ENCODE results near the gene AATK. TPM values are rescaled to one million over a fixed set of nuclear protein-coding genes. Genes with fewer than 3 reads are reported as not detected.

AATK gene
- polyA plus RNA-seq, 1 of the 3 experiments (the other 2 are of a cell fraction), result 0.51 TPM

GRCh38 chr17:81179861-81180260, 13.8 kb upstream of the AATK start:
- 0 out of 2 replicates have a peak, but pooled peaks cover 7% of the 10 kb centered on the region for H3K9me3 ChIP-seq
- TF ChIP-seq YY1 (IDR thresholded peaks at IDR 0.05; ENCODE audit: low read depth) (no peak), TAF1 (IDR thresholded peaks at IDR 0.05; ENCODE audit: borderline replicate concordance, low read depth, low read length) (no peak), PBX3 (IDR thresholded peaks at IDR 0.05) (no peak), SIN3A (IDR thresholded peaks at IDR 0.05; ENCODE audit: borderline replicate concordance, low read depth, low read length) (no peak), CHD2 (IDR thresholded peaks at IDR 0.05; ENCODE audit: low read length, partially characterized antibody) (no peak), FOXM1 (IDR thresholded peaks at IDR 0.05; ENCODE audit: low read depth) (no peak), REST (IDR thresholded peaks at IDR 0.05; ENCODE audit: low read depth, low read length) (no peak), USF2 (IDR thresholded peaks at IDR 0.05; ENCODE audit: borderline replicate concordance, low read depth, low read length) (no peak), ELF1 (IDR thresholded peaks at IDR 0.05) (no peak), GATA2 (CRISPR knock-in tag; IDR thresholded peaks at IDR 0.05) (no peak), RXRA (IDR thresholded peaks at IDR 0.05; ENCODE audit: borderline replicate concordance, low read depth) (no peak), TEAD4 (IDR thresholded peaks at IDR 0.05; ENCODE audit: borderline replicate concordance, insufficient read depth) (no peak), RFX5 (IDR thresholded peaks at IDR 0.05; ENCODE audit: low read length) (no peak), IRF3 (IDR thresholded peaks at IDR 0.05; ENCODE audit: low read depth, low read length) (no peak)
- H3K4me1 ChIP-seq (ENCODE audit: control insufficient read depth in 1 of 2, insufficient read depth in 2 of 2, low read depth in 1 of 2, low read length in 1 of 2), result peaks cover 0 to 7% of the 10 kb centered on the region in 2 experiments; a peak in 1 of 4 replicates
- H3K27ac ChIP-seq (ENCODE audit: low read depth in 2 of 2, low read length in 1 of 2), result no peak overlapping the region
- POLR2A ChIA-PET, result interaction anchor here (1.5 kb wide), 1 partner anchor 12 kb away, joined by 5 read pairs; no protein-coding TSS in a partner anchor
- no peaks in the 10 kb centered on the region for H3K27me3 ChIP-seq (ENCODE audit: insufficient read depth)
- no peaks in the 10 kb centered on the region for H4K20me1 ChIP-seq (ENCODE audit: insufficient read depth)
- H3K9ac ChIP-seq, result no peak overlapping the region
- CTCF ChIA-PET, result interaction anchor here (0.8 to 3.6 kb wide), 8 partner anchors 9 to 156 kb away, joined by 3 to 18 read pairs (median 4); no protein-coding TSS in a partner anchor
- H3K36me3 ChIP-seq (replicated peaks in 1 of 2; ENCODE audit: control insufficient read depth in 1 of 2, insufficient read depth in 2 of 2, low read length in 1 of 2), result no peaks in the 10 kb centered on the region
- H3K79me2 ChIP-seq (ENCODE audit: insufficient read depth), result no peaks in the 10 kb centered on the region
- DNase-seq, result no peak
- no peaks in the 10 kb centered on the region for H3F3A ChIP-seq (replicated peaks; ENCODE audit: insufficient read depth)
- no peak overlapping the region for H3K4me2 ChIP-seq
- 73% methylated on average over 5 of the region's 12 CpGs for WGBS (ENCODE audit: low lambda C conversion rate)
- no peak overlapping the region for H3K4me3 ChIP-seq (ENCODE audit: low read depth in 2 of 2, low read length in 1 of 2)
- no peaks in the 10 kb centered on the region for H3K9me2 ChIP-seq
- H2AFZ ChIP-seq (ENCODE audit: low read depth), result no peak overlapping the region
